ENCODE measurements around the gene RFT1.

DNA sequence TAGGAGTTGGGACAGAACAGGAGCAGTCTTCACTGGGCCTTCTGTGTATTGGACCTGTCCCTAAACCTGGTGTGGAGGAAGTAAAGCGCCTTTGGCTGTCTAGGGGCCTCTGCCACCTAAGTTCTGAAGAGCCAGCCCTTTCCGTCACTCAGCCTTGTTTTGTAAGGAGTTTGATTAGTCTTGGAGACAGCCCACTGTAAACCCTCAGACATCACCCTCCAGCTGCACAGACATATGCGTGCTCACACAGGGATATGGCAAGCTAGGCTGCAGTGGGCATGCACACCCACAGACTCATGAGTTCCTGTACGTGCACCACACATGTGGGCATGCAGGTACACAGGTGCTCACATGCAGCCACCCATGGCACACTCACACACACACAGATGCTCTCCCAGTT lies 36.0 kb upstream of the RFT1 start:
- TF ChIP-seq, protein P1, sequence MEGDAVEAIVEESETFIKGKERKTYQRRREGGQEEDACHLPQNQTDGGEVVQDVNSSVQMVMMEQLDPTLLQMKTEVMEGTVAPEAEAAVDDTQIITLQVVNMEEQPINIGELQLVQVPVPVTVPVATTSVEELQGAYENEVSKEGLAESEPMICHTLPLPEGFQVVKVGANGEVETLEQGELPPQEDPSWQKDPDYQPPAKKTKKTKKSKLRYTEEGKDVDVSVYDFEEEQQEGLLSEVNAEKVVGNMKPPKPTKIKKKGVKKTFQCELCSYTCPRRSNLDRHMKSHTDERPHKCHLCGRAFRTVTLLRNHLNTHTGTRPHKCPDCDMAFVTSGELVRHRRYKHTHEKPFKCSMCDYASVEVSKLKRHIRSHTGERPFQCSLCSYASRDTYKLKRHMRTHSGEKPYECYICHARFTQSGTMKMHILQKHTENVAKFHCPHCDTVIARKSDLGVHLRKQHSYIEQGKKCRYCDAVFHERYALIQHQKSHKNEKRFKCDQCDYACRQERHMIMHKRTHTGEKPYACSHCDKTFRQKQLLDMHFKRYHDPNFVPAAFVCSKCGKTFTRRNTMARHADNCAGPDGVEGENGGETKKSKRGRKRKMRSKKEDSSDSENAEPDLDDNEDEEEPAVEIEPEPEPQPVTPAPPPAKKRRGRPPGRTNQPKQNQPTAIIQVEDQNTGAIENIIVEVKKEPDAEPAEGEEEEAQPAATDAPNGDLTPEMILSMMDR (IDR thresholded peaks at IDR 0.05) = no peak
- TF ChIP-seq POLR2A (IDR thresholded peaks at IDR 0.05) = no peak
